PC-9 (cell line): Measurements from ENCODE around the gene COX17. TPM values are rescaled to one million over a fixed set of nuclear protein-coding genes. Genes with fewer than 3 reads are reported as not detected.

Experiments
- BruUV-seq: library from RNA; stranded (reverse); fragments of 400-500 nt; replicated peaks from 2 replicates; lab custom pipeline; 2021; lab: Mats Ljungman, UMichigan
- CTCF ChIA-PET: fragments of 300-600 bp; sonication (Branson Sonifier 250); formaldehyde crosslinking; loops from one replicate; lab custom pipeline; 2022; ENCODE audit warnings: antibody characterized with exemption; lab: Charles Lee
- POLR2A ChIA-PET: fragments of 300-600 bp; sonication (Branson Sonifier 250); formaldehyde crosslinking; loops from one replicate; lab custom pipeline; 2022; ENCODE audit warnings: antibody characterized with exemption; ENCODE audit not compliant: unreplicated experiment; lab: Charles Lee
- DNase-seq, 2 experiments: peaks; one replicate each; pipeline versions ENCODE4 v3.0.0 to v3.0.0-alpha.2; 2015 to 2022; ENCODE audit warnings: mixed read lengths in 1 of 2
- H2AFZ ChIP-seq: fragments of 200-600 bp; sonication (generic); 2 replicates; pipeline ENCODE4 v1.8.1; 2017; ENCODE audit warnings: antibody characterized with exemption
- H3F3A ChIP-seq: fragments of 200-600 bp; sonication (generic); 2 replicates; pipeline ENCODE4 v1.8.1; 2017; ENCODE audit warnings: antibody characterized with exemption, mild to moderate bottlenecking, low read depth; ENCODE audit not compliant: insufficient read depth
- H3K27ac ChIP-seq: fragments of 200-600 bp; sonication (generic); 2 replicates; pipeline ENCODE4 v1.6.1; 2016; ENCODE audit warnings: mixed run types
- H3K27me3 ChIP-seq: fragments of 200-600 bp; sonication (generic); 2 replicates; pipeline ENCODE4 v1.6.1; 2016; ENCODE audit warnings: low read depth, mixed run types; ENCODE audit not compliant: insufficient read depth
- H3K36me3 ChIP-seq: fragments of 200-600 bp; sonication (generic); 2 replicates; pipeline ENCODE4 v1.6.1; 2016; ENCODE audit warnings: low read depth, mixed run types
- H3K4me1 ChIP-seq: fragments of 200-600 bp; sonication (generic); replicated peaks from 2 replicates; pipeline ENCODE4 v1.6.1; 2016; ENCODE audit warnings: mixed run types; ENCODE audit not compliant: insufficient read depth
- H3K4me2 ChIP-seq: fragments of 200-600 bp; sonication (generic); 2 replicates; pipeline ENCODE4 v1.6.1; 2017; ENCODE audit warnings: mixed run types
- H3K4me3 ChIP-seq: fragments of 200-600 bp; sonication (generic); 2 replicates; pipeline ENCODE4 v1.6.1; 2016; ENCODE audit warnings: mixed run types
- H3K79me2 ChIP-seq: fragments of 200-600 bp; sonication (generic); 2 replicates; pipeline ENCODE4 v1.6.1; 2017; ENCODE audit warnings: low read depth, mixed run types
- H3K9me2 ChIP-seq: fragments of 200-600 bp; sonication (generic); 2 replicates; pipeline ENCODE4 v1.8.1; 2017; ENCODE audit warnings: mild to moderate bottlenecking; ENCODE audit not compliant: insufficient read depth
- H3K9me3 ChIP-seq: fragments of 200-600 bp; sonication (generic); 2 replicates; pipeline ENCODE4 v1.8.1; 2016; ENCODE audit warnings: low read depth; ENCODE audit not compliant: insufficient read depth
- H4K20me1 ChIP-seq: fragments of 200-600 bp; sonication (generic); 2 replicates; pipeline ENCODE4 v1.8.1; 2017; ENCODE audit not compliant: insufficient read depth
- EZH2 ChIP-seq: fragments of 200-600 bp; sonication (generic); IDR thresholded peaks from 2 replicates; pipeline ENCODE4 v1.8.0; 2017; ENCODE audit warnings: antibody characterized with exemption, low read depth
- intact Hi-C: fragments of 100-400 bp; cut with micrococcal nuclease; formaldehyde crosslinking; loops from one replicate; pipeline ENCODE4 v1.10.0; 2022; ENCODE audit not compliant: unreplicated experiment
- total RNA-seq: library from RNA; stranded (reverse); gene quantifications from 2 replicates; pipeline ENCODE4 v1.2.3, GENCODE V29; 2021
- TF ChIP-seq, protein P1 (sequence below): fragments of 200-600 bp; sonication (generic); conservative IDR thresholded peaks from 2 replicates; pipeline ENCODE4 v1.6.1; 2017; ENCODE audit warnings: mixed run types, antibody characterized with exemption, mild to moderate bottlenecking, moderate library complexity

COX17 gene
- total RNA-seq, 1 experiment from 2014 or later: 61.4 TPM

DNA sequence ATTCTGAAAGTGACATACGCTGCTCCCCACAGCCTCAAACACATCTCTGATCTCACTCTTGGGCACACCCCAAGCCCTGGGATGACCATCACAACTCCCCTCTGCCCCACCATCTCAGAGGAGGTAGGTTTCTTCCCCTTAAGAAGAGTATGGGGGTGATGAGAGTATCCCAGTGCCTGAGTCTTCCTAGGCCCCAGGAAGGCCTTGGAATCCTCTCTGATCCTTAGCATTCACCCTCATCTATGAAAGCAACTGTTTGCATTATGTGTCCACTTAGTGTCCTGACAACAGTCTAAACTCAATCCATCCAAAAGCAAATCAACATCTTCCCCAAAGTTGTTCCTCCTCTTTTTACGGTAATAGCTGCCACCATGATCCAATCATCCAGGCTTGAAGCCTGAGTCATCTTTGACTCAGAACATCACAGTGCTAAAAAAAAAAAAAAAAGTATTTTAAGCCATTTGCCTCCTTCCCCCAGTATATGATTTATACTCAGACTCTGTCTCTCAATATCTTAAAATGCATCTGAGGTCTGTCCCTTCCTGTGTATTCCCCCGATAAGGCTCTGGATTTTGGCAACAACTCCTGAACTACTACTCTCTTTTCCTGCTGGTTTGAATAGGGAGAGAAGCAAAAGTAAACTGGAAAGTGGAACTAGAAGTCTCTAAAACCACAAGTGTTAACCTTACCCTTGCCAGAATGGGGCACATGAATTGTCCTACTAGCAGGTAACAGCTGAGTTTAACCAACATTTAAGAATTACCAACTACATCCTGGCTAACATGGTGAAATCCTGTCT is 39.3 kb downstream of the COX17 start:
- ChIA-PET POLR2A (interaction anchor here (0.6 to 0.7 kb wide), 2 partner anchors 140 to 456 kb away, joined by 3 to 4 read pairs; no protein-coding TSS in a partner anchor), CTCF (interaction anchor here (0.9 kb wide), 1 partner anchor 35 kb away, joined by 4 read pairs; no protein-coding TSS in a partner anchor)
- H3K9me3 ChIP-seq: no peaks in the 10 kb centered on the region
- intact Hi-C loops: no loop called here
- no peaks in the 10 kb centered on the region for H3K27me3 ChIP-seq
- H3K9me2 ChIP-seq: no peaks in the 10 kb centered on the region; the same call in 1 of the 2 replicates
- BruUV-seq: no TSS peak
- DNase-seq: peak; percentile 14 to 70
- H3K4me2 ChIP-seq: peak overlapping the region; percentile 44; the same call in 1 of the 2 replicates
- H3K4me1 ChIP-seq: peaks cover 11% of the 10 kb centered on the region
- no peak for TF ChIP-seq EZH2
- TF ChIP-seq, protein P1, sequence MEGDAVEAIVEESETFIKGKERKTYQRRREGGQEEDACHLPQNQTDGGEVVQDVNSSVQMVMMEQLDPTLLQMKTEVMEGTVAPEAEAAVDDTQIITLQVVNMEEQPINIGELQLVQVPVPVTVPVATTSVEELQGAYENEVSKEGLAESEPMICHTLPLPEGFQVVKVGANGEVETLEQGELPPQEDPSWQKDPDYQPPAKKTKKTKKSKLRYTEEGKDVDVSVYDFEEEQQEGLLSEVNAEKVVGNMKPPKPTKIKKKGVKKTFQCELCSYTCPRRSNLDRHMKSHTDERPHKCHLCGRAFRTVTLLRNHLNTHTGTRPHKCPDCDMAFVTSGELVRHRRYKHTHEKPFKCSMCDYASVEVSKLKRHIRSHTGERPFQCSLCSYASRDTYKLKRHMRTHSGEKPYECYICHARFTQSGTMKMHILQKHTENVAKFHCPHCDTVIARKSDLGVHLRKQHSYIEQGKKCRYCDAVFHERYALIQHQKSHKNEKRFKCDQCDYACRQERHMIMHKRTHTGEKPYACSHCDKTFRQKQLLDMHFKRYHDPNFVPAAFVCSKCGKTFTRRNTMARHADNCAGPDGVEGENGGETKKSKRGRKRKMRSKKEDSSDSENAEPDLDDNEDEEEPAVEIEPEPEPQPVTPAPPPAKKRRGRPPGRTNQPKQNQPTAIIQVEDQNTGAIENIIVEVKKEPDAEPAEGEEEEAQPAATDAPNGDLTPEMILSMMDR: no peak
- no peaks in the 10 kb centered on the region for H3K79me2 ChIP-seq
- H2AFZ ChIP-seq: peak overlapping the region; percentile 41; the same call in 1 of the 2 replicates
- H3K4me3 ChIP-seq: no peak overlapping the region
- no peaks in the 10 kb centered on the region for H4K20me1 ChIP-seq
- no peaks in the 10 kb centered on the region for H3K36me3 ChIP-seq
- peak overlapping the region; percentile 51 for H3K27ac ChIP-seq
- H3F3A ChIP-seq: no peaks in the 10 kb centered on the region

DNA sequence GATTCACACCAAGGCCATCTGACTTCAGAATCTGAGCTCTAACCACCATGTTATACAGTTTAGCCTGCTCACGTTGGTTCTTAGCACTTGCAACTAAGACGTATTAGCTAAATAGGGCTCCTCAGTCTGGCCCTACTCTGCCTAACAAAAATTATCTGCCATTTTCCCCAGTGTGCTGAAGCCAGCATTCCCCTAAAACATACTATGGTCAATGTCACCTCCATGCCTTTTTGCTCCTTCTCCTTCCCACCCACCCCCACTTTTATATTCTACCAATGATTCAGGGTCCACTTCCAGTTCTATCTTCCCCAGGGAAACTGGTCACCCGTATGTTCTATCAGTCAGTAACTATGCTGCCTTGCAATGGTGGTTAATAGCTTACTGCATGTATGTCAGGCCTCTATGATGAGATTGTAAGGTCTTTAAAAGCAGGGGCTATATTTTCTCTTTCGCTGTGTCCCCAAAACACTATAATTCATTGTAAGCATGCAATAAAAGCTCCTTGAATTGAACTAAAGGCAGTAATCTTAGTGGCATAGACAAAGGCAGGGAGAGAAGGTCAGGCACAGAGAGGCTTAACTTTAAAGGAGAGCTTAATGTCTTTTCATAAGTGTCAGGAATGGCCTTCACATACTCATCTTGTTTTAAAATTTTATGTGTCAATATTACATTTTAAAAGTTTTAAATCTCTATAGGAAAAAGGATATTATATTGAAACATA is 40.2 kb downstream of the COX17 start:
- no peak overlapping the region for H3K4me2 ChIP-seq
- H3K4me1 ChIP-seq: peaks cover 8% of the 10 kb centered on the region

DNA sequence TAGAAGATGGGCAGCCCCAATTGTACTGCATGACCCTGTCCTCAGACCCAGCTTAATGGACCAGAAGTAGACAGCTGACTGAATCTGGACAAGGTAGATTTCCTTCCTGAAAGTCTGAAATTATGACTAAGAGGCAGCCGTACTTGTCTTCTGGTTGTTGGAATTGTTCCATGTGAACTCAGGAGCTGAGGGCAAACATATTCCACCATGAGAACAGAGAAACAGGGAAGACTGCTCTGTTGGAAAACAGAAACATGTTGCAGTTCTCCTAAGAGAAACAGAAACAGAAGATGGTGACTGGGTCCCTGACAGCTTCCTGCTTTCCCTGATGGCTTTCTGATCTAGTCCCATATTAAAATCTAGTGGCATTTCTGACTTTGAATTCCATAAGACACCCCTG is 41.0 kb downstream of the COX17 start:
- Histone ChIP-seq H3K27ac (no peak overlapping the region), H2AFZ (no peak overlapping the region), H3K9me2 (no peaks in the 10 kb centered on the region; the same call in 1 of the 2 replicates), H3K27me3 (no peaks in the 10 kb centered on the region), H3K79me2 (no peaks in the 10 kb centered on the region), H3K36me3 (no peaks in the 10 kb centered on the region), H3K4me1 (peaks cover 10% of the 10 kb centered on the region), H4K20me1 (no peaks in the 10 kb centered on the region), H3F3A (no peaks in the 10 kb centered on the region), H3K9me3 (no peaks in the 10 kb centered on the region), H3K4me3 (no peak overlapping the region), H3K4me2 (no peak overlapping the region)
- intact Hi-C loops: no loop called here
- BruUV-seq: no TSS peak
- ChIA-PET POLR2A (no interaction called here), CTCF (no interaction called here)
- TF ChIP-seq, protein P1: no peak
- TF ChIP-seq EZH2: no peak
- no peak for DNase-seq

More for the DNA sequence above, 40.2 kb downstream of the COX17 start:
- no peak overlapping the region for H3K27ac ChIP-seq
- H3F3A ChIP-seq: no peaks in the 10 kb centered on the region
- no peak for TF ChIP-seq EZH2
- TF ChIP-seq, protein P1: no peak
- H3K9me3 ChIP-seq: no peaks in the 10 kb centered on the region
- H3K4me3 ChIP-seq: no peak overlapping the region
- POLR2A ChIA-PET: no interaction called here
- CTCF ChIA-PET: interaction anchor here (0.9 kb wide), 1 partner anchor 35 kb away, joined by 4 read pairs; no protein-coding TSS in a partner anchor
- intact Hi-C loops: no loop called here
- H3K79me2 ChIP-seq: no peaks in the 10 kb centered on the region
- DNase-seq: no peak
- H4K20me1 ChIP-seq: no peaks in the 10 kb centered on the region
- H3K36me3 ChIP-seq: no peaks in the 10 kb centered on the region
- H2AFZ ChIP-seq: no peak overlapping the region
- no TSS peak for BruUV-seq
- no peaks in the 10 kb centered on the region for H3K27me3 ChIP-seq
- no peaks in the 10 kb centered on the region; the same call in 1 of the 2 replicates for H3K9me2 ChIP-seq
